ENCODE data around the gene PCNP. TPM values are rescaled to one million over a fixed set of nuclear protein-coding genes. Genes with fewer than 3 reads are reported as not detected.

The PCNP gene
- total RNA-seq, 1 experiment from 2014 or later = 165 TPM

GRCh38 chr3:101634591-101635196, 60.7 kb downstream of the PCNP start:
- Histone ChIP-seq H3K4me1 (ENCODE audit: control insufficient read depth, insufficient read depth, low read length) (0 out of 2 replicates have a peak, but pooled peaks cover 2% of the 10 kb centered on the region), H3K27ac (ENCODE audit: low read length) (no peak overlapping the region), H3K36me3 (ENCODE audit: control insufficient read depth, insufficient read depth, low read length) (no peaks in the 10 kb centered on the region), H3K9me3 (ENCODE audit: control insufficient read depth, insufficient read depth, low read depth, low read length) (no peaks in the 10 kb centered on the region), H3K4me3 (ENCODE audit: low read depth in 2 of 2, low read length in 2 of 2) (no peak overlapping the region), H3K27me3 (ENCODE audit: control insufficient read depth, insufficient read depth, low read length) (no peaks in the 10 kb centered on the region)
- in situ Hi-C loops (cut with HindIII; ENCODE audit: low pct_unique_long_range_greater_than_20kb, low sequenced_read_pairs) (no loop called here), intact Hi-C loops (cut with micrococcal nuclease; ENCODE audit: unreplicated experiment) (no loop called here)
- no TSS peak for BruUV-seq (replicated peaks)
- CTCF ChIA-PET = no interaction called here
- DNase-seq (ENCODE audit: low read depth, low spot score) (no peak), ATAC-seq (no peak)
- TF ChIP-seq SIN3A (IDR thresholded peaks at IDR 0.05; ENCODE audit: borderline replicate concordance, insufficient read depth, low read depth, low read length) (no peak), CTCF (IDR thresholded peaks at IDR 0.05) (no peak), POLR2AphosphoS5 (IDR thresholded peaks at IDR 0.05; ENCODE audit: low read depth, low read length) (no peak), REST (IDR thresholded peaks at IDR 0.05; ENCODE audit: insufficient read depth in 1 of 2, low read depth in 2 of 2, low read length in 1 of 2) (no peak), TCF7L2 (IDR thresholded peaks at IDR 0.05; ENCODE audit: low read depth, low read length) (no peak)
- POLR2A ChIA-PET = no interaction called here

- Histone ChIP-seq H3K4me3 (ENCODE audit: low read depth in 2 of 2, low read length in 2 of 2) (no peak overlapping the region), H3K27ac (ENCODE audit: low read length) (no peak overlapping the region), H3K4me1 (ENCODE audit: control insufficient read depth, insufficient read depth, low read length) (0 out of 2 replicates have a peak, but pooled peaks cover 2% of the 10 kb centered on the region), H3K27me3 (ENCODE audit: control insufficient read depth, insufficient read depth, low read length) (no peaks in the 10 kb centered on the region), H3K36me3 (ENCODE audit: control insufficient read depth, insufficient read depth, low read length) (no peaks in the 10 kb centered on the region), H3K9me3 (ENCODE audit: control insufficient read depth, insufficient read depth, low read depth, low read length) (no peaks in the 10 kb centered on the region)
- TF ChIP-seq SIN3A (IDR thresholded peaks at IDR 0.05; ENCODE audit: borderline replicate concordance, insufficient read depth, low read depth, low read length) (no peak), POLR2AphosphoS5 (IDR thresholded peaks at IDR 0.05; ENCODE audit: low read depth, low read length) (no peak), REST (IDR thresholded peaks at IDR 0.05; ENCODE audit: insufficient read depth in 1 of 2, low read depth in 2 of 2, low read length in 1 of 2) (no peak), TCF7L2 (IDR thresholded peaks at IDR 0.05; ENCODE audit: low read depth, low read length) (no peak), CTCF (IDR thresholded peaks at IDR 0.05) (no peak)
- no peak for ATAC-seq
- ChIA-PET CTCF (interaction anchor here (0.7 kb wide), 2 partner anchors 20 to 448 kb away, joined by 3 to 4 read pairs; no protein-coding TSS in a partner anchor), POLR2A (interaction anchor here (0.6 kb wide), 1 partner anchor 144 kb away, joined by 4 read pairs; the partner anchor contains the start of gene NXPE3)
- DNase-seq (ENCODE audit: low read depth, low spot score) = no peak
- intact Hi-C loops (cut with micrococcal nuclease; ENCODE audit: unreplicated experiment) = no loop called here
- in situ Hi-C loops (cut with HindIII; ENCODE audit: low pct_unique_long_range_greater_than_20kb, low sequenced_read_pairs) = no loop called here
- BruUV-seq (replicated peaks) = no TSS peak
Measured at GRCh38 chr3:101635345-101635744, 61.4 kb downstream of the PCNP start.
